Embryonic facial prominence (tissue), 1 donor: ENCODE measurements around the gene CD163L1.

Source experiments
- DNase-seq: peaks from one replicate; pipeline ENCODE4 v3.0.0-alpha.2; 2016; ENCODE audit errors: extremely low spot score

CD163L1 gene

GRCh38 chr12:7324176-7324575, 119.8 kb downstream of the CD163L1 start:
- DNase-seq, result no peak

DNA sequence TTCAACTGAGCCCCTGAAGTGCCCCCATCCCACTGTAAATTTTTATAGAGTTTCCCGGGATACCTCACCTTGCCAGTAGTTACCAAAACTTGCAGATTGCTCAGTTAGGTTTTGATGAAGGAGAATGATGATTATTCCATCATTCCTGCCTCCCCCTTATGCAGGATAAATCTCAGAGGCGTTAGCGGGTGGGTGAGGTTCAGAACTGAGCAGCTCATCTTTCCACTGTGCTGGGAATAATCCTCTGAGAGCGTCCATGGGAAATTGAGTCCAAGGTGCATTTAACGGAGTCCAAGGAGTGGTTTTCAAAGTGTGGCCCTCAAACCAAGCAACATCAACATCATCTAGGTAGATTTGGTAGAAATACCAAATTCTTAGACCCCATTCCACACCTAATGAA, 121.4 kb downstream of the CD163L1 start:
- DNase-seq, result no peak

GRCh38 chr12:7321624-7322023, 122.3 kb downstream of the CD163L1 start:
- DNase-seq, result no peak

DNA sequence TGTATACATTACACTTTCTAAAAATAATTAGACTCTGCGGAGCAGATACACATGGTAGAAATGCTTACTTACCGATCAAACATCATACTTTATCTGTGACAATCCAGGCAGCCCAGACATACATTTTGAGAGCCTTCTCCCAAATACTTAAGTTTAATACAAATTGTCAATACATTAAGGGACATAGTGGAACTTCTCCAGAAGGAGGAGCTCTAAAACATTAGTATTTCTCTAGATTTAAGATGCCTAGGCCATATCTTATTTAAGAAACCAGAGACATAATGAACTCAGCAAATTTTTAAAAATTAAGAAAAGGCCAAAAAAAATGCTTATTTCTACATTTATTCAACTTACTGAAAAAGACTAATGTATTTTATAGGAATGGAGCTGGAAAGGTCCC, 124.0 kb downstream of the CD163L1 start:
- no peak for DNase-seq

DNA sequence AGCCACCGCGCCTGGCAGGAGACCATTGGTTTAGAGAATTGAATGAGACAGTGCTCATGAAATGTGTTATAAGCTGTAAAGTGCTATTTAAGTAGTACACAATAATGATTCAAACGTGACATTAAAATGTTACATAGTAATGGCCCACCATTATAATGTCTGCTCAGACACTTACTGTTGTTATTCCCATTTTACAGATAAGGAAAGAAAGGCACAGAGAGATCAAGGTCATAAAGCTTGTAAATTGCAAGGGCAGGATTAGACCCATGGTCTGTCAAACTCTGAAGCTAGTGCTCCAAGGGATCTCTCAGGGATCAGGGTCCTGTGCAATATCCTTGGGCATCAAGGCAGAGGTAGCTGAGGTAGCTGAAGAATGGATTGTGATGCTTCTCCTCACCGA, 133.9 kb downstream of the CD163L1 start:
- no peak for DNase-seq
